Transverse colon (tissue), 4 donors: ENCODE measurements around the gene MBOAT1. TPM values are rescaled to one million over a fixed set of nuclear protein-coding genes. Genes with fewer than 3 reads are reported as not detected.

Experiments
- DNase-seq: peaks from one replicate; pipeline ENCODE4 v3.0.0-alpha.2; 2019
- H3K27ac ChIP-seq, 4 donors: fragments of 200-600 bp; sonication (generic); 2 replicates each; pipeline ENCODE4 v1.5.1; 2016 to 2018; ENCODE audit warnings: inconsistent platforms in 4 of 4
- H3K27me3 ChIP-seq: fragments of 200-600 bp; sonication (generic); 2 replicates; pipeline ENCODE4 v1.5.1; 2017; ENCODE audit warnings: inconsistent platforms
- H3K36me3 ChIP-seq, 4 donors: fragments of 200-600 bp; sonication (generic); 2 replicates each; pipeline ENCODE4 v1.5.1; 2017 to 2019; ENCODE audit warnings: inconsistent platforms in 4 of 4
- H3K4me1 ChIP-seq, 4 donors: fragments of 200-600 bp; sonication (generic); 2 replicates each; pipeline ENCODE4 v1.5.1; 2017 to 2020; ENCODE audit warnings: inconsistent platforms in 4 of 4
- H3K4me3 ChIP-seq, 4 donors: fragments of 200-600 bp; sonication (generic); 1 replicate in 1 of 4; 2 replicates in 3 of 4; pipeline versions ENCODE4 v1.5.1 to v1.6.1; 2017 to 2019; ENCODE audit warnings: inconsistent platforms in 4 of 4
- H3K9me3 ChIP-seq, 2 donors: fragments of 200-600 bp; sonication (generic); 2 replicates each; pipeline ENCODE4 v1.5.1; 2017 to 2019; ENCODE audit warnings: inconsistent platforms in 2 of 2
- EP300 ChIP-seq: sonication (generic); formaldehyde crosslinking; IDR thresholded peaks from one replicate; pipeline ENCODE4 v1.6.1; 2017; ENCODE audit warnings: antibody characterized with exemption, low read depth
- POLR2A ChIP-seq: fragments of 450-650 bp; IDR thresholded peaks from one replicate; pipeline ENCODE4 v1.6.1; 2016; ENCODE audit warnings: antibody characterized with exemption, mild to moderate bottlenecking, moderate library complexity
- POLR2AphosphoS5 ChIP-seq, 3 donors: sonication (generic); formaldehyde crosslinking; IDR thresholded peaks; one replicate each; pipeline ENCODE4 v1.6.1; 2016; ENCODE audit warnings: antibody characterized with exemption in 3 of 3
- WGBS, 2 donors: methylation state at CpG; one replicate each; pipeline ENCODE4 v1.1.5; 2018; ENCODE audit warnings: low coverage in 1 of 2; 5-methylcytosine and 5-hydroxymethylcytosine counted together
- in situ Hi-C, 4 donors: fragments of 200-750 bp; cut with MboI; loops; one replicate each; pipeline versions ENCODE4 v1.15.0 to v1.15.1; 2017; ENCODE audit warnings: low sequenced_read_pairs in 3 of 4, low pct_ligation_motif_present in 1 of 4, low pct_unique_long_range_greater_than_20kb in 1 of 4
- intact Hi-C: fragments of 100-400 bp; cut with DNase I; formaldehyde crosslinking; loops from one replicate; pipeline ENCODE4 v1.15.1; 2023; ENCODE audit warnings: low total_unique reads
- total RNA-seq, 4 donors: library from RNA; depleted of rRNA; stranded (reverse); fragments of >200 nt; gene quantifications; one replicate each; pipeline ENCODE4 v1.1.0, GENCODE V29; 2016
- TF ChIP-seq, protein P1 (sequence below), 5 experiments: fragments of 200-600 bp in 3 of 5; fragments of 450-650 bp in 2 of 5; sonication (generic) in 3 of 5; IDR thresholded peaks; 1 replicate in 2 of 5; 2 replicates in 3 of 5; pipeline ENCODE4 v1.5.1; 2016 to 2017; ENCODE audit warnings: antibody characterized with exemption in 5 of 5, inconsistent platforms in 3 of 5, mild to moderate bottlenecking in 2 of 5, moderate library complexity in 1 of 5

The MBOAT1 gene
- total RNA-seq, 4 donors from 2014 or later, result 10.3 to 85.3 (median 66.5) TPM

- Histone ChIP-seq H3K4me3 (no peak overlapping the region), H3K27ac (no peak overlapping the region), H3K4me1 (peaks cover 0 to 39% (median 12%) of the 10 kb centered on the region in 4 donors), H3K9me3 (no peaks in the 10 kb centered on the region), H3K36me3 (no peaks in the 10 kb centered on the region), H3K27me3 (no peaks in the 10 kb centered on the region)
- intact Hi-C loops (no loop called here), in situ Hi-C loops (no loop called here)
- TF ChIP-seq POLR2A, result no peak
- TF ChIP-seq, protein P1, sequence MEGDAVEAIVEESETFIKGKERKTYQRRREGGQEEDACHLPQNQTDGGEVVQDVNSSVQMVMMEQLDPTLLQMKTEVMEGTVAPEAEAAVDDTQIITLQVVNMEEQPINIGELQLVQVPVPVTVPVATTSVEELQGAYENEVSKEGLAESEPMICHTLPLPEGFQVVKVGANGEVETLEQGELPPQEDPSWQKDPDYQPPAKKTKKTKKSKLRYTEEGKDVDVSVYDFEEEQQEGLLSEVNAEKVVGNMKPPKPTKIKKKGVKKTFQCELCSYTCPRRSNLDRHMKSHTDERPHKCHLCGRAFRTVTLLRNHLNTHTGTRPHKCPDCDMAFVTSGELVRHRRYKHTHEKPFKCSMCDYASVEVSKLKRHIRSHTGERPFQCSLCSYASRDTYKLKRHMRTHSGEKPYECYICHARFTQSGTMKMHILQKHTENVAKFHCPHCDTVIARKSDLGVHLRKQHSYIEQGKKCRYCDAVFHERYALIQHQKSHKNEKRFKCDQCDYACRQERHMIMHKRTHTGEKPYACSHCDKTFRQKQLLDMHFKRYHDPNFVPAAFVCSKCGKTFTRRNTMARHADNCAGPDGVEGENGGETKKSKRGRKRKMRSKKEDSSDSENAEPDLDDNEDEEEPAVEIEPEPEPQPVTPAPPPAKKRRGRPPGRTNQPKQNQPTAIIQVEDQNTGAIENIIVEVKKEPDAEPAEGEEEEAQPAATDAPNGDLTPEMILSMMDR (IDR thresholded peaks at IDR 0.05), result no peak
- WGBS, 2 donors, result 96 to 100% methylated on average over 2 of the region's 2 CpGs
- no peak for DNase-seq
These were observed 28.8 kb upstream of the MBOAT1 start for GRCh38 chr6:20241102-20241501.

DNA sequence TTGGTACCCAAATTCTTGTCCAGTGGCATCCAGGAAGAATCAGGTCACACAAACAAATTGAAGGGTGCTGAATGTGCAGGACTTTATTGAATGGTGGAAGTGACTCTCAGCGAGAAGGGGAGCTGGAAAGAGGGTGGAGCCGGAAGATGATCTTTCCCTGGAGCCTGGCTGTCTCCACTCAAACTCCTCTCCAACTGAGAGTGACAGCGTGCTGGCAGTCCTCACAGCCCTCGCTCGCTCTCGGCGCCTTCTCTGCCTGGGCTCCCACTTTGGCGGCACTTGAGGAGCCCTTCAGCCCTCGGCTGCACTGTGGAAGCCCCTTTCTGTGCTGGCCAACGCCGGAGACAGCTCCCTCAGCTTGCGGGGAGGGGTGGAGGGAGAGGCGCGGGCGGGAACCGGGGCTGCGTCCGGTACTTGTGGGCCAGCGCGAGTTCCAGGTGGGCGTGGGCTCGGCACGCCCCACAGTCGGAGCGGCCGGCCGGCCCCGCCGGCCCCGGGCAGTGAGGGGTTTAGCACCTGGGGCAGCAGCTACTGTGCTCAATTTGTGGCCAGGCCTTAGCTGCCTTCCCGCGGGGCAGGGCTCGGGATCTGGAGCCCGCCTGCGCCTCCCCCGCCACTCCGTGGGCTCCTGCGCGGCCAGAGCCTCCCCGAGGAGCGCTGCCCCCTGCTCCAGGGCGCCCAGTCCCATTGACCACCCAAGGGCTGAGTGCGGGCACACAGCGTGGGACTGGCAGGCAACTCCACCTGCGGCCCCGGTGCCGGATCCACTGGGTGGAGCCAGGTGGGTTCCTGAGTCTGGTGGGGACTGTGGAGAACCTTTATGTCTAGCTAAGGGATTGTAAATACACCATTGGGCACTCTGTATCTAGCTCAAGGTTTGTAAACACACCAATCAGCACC, 26.7 kb upstream of the MBOAT1 start:
- TF ChIP-seq POLR2AphosphoS5 (IDR thresholded peaks at IDR 0.05) (no peak), EP300 (no peak), POLR2A (no peak)
- TF ChIP-seq, protein P1 (IDR thresholded peaks at IDR 0.05), result no peak
- no peaks in the 10 kb centered on the region for H3K36me3 ChIP-seq
- in situ Hi-C loops, result no loop called here
- no peak overlapping the region for H3K4me3 ChIP-seq
- 95% methylated on average over 13 of the region's 47 CpGs; no CpG with 5 or more reads in 1 of the 2 donors for WGBS, 2 donors
- no peaks in the 10 kb centered on the region for H3K9me3 ChIP-seq
- no peak for DNase-seq
- peak overlapping the region; percentile 66 to 78 (median 74) for H3K27ac ChIP-seq
- intact Hi-C loops, result no loop called here
- no peaks in the 10 kb centered on the region for H3K27me3 ChIP-seq
- peaks cover 0 to 28% (median 3%) of the 10 kb centered on the region in 4 donors for H3K4me1 ChIP-seq

GRCh38 chr6:20237677-20238460, 25.6 kb upstream of the MBOAT1 start:
- peaks cover 0 to 28% (median 3%) of the 10 kb centered on the region in 4 donors for H3K4me1 ChIP-seq
- in situ Hi-C loops (no loop called here), intact Hi-C loops (no loop called here)
- TF ChIP-seq, protein P1 (IDR thresholded peaks at IDR 0.05), result no peak
- TF ChIP-seq EP300 (no peak), POLR2A (no peak), POLR2AphosphoS5 (IDR thresholded peaks at IDR 0.05) (no peak)
- no peaks in the 10 kb centered on the region for H3K9me3 ChIP-seq
- DNase-seq, result no peak
- peak overlapping the region; percentile 66 to 78 (median 74) for H3K27ac ChIP-seq
- H3K4me3 ChIP-seq, result no peak overlapping the region
- no peaks in the 10 kb centered on the region for H3K36me3 ChIP-seq
- H3K27me3 ChIP-seq, result no peaks in the 10 kb centered on the region
- WGBS, 2 donors, result 44 to 67% methylated on average over 8 to 10 of the region's 10 CpGs

DNA sequence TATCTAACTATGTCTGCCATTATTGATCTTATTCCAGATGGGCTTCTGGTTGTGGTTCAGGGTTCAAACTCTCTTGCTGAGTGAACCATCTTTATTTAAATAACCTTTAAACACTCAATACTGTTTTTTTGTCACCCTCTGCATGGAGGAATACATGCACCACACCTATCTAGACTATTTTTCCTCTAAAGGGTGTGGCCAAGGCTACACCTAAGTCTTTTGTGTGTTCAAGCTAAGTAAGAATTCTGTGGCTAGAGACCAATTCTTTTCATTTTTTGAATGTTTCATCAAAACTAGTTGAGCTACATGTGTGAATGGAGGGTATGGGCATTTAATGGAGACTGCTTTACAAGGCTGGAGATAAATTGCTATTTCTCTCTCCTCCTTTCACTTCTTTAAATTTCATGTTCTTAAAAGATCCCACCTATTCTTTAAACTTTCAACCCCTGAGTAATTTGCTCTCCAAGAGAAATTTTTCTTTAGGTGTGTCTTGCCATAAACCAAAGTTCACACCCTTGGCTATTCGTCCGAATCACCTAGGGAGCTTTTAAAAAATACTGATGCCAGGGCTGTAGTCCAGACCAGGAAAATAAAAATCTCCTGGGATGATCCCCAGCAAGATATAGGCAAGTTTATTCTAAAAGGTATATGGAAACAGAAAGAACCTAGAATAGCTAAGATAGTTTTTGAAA, 24.8 kb upstream of the MBOAT1 start:
- no peak for TF ChIP-seq EP300
- TF ChIP-seq POLR2AphosphoS5 (IDR thresholded peaks at IDR 0.05), result peak in 2 of 3 donors; percentile 4 to 37
- DNase-seq, result no peak

More for the DNA sequence above, 24.8 kb upstream of the MBOAT1 start:
- Histone ChIP-seq H3K36me3 (no peaks in the 10 kb centered on the region), H3K9me3 (no peaks in the 10 kb centered on the region), H3K4me3 (no peak overlapping the region), H3K27ac (peak overlapping the region; percentile 66 to 78 (median 74)), H3K4me1 (peaks cover 0 to 28% (median 3%) of the 10 kb centered on the region in 4 donors), H3K27me3 (no peaks in the 10 kb centered on the region)
- WGBS, 2 donors, result 36 to 62% methylated on average over 2 of the region's 2 CpGs
- in situ Hi-C loops (no loop called here), intact Hi-C loops (no loop called here)
